ENCODE data around the gene DDX47. TPM values are rescaled to one million over a fixed set of nuclear protein-coding genes. Genes with fewer than 3 reads are reported as not detected.

The DDX47 gene
- 39.4 and 46.9 TPM in 2 replicates for total RNA-seq (2014; rRNA removed; shearing (Covaris generic))

DNA sequence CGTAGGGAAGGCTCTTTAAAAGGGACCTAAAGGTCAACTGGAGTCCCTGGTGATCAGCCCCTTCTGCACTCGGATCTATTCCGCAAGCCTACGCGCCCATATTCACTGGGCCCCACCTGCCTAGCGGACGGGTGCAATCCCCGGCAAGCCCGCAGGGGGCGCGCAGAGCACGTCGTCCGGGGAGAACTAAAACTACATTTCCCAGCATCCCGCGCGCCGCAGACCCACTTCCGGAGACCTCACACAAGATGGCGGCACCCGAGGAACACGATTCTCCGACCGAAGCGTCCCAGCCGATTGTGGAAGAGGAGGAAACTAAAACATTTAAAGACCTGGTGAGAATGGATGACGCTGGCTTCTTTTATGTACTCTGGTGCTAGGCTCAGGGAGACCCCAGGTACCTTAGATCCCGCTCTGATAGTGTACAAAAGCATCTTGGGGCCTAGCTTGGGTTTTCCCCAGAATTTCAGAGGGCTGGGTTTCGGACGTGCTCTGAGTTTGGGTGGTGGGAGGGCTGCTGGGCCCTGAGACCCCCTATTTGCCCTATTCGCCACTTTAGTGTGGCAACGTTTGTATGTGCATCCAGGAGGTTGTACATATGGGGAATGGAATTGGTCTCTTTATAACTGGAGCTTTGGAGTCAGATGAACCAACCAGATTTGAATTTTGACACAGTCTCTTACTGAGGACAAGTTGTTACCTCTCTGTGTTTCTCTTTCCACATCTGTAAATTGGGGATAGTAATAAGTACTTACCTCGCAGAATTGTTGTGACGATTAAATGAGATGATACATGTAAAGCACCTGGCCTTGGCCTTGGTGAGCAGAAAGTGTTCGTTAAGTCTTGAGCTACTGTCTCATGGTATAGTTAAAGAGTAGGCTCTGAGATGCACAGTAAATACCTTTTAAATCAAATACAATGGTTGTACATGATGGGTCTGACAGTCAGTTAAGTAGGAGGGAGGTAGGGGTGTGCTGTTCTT lies at the start of gene DDX47:
Gene DDX47 (plus strand): TSS at position 227 of the 982 bp plus-strand sequence. CDS start 22 bp downstream, at position 249.
- DNase-seq (ENCODE audit: low spot score), result peak; percentile 96

DNA sequence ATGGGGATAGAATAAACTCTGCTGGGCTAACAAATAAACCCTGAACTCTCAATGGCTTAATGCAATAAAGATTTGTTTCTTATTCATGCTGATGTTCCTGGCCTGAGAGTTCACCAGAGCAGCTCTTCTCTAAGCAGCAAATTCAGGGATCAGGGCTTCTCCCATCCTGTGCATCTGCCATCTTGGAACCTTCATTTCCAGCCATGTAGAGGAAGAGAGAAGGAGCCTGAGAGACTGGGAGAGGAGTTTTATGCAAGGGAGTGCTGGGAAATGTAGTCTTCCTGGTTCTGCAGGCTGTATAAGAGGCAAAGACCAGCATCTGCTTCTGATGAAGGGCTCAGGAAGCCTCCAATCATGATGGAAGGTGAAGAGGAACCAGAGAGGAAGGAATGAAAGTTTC lies 48.3 kb upstream of the DDX47 start:
- no peak for DNase-seq (ENCODE audit: low spot score)

DNA sequence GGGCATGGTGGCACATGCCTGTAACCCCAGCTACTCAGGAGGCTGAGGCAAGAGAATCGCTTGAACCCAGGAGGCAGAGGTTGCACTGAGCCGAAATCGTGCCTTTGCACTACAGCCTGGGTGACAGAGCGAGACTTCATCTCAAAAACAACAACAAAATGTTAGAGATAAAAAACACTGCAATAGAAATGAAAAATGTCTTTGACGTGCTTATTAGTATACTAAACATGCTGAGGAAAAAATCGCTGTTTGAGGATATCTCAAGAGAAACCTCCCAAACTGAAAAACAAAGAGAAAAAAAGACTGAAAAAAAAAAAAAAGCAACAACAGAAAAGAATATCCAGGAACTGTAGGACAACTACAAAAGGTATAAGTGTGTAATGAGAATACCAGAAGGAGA lies 42.9 kb upstream of the DDX47 start:
- no peak for DNase-seq (ENCODE audit: low spot score)

DNA sequence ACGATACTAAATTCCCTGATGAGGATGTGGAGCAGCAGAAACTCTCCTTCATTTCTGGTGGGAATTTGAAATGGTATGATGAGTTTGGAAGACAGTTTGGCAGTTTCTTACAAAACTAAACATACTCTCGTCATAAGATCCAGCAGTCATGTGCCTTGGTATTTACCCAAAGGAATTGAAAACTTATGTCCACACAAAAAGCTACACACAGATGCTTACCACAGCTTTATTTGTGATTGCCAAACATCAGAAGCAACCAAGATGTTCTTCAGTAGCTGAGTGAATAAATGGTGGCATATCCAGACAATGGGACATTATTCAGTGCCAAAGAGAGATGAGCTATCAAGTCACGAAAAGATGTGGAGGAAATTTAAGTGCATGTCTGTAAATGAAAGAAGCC lies 38.4 kb upstream of the DDX47 start:
- DNase-seq (ENCODE audit: low spot score), result no peak

DNA sequence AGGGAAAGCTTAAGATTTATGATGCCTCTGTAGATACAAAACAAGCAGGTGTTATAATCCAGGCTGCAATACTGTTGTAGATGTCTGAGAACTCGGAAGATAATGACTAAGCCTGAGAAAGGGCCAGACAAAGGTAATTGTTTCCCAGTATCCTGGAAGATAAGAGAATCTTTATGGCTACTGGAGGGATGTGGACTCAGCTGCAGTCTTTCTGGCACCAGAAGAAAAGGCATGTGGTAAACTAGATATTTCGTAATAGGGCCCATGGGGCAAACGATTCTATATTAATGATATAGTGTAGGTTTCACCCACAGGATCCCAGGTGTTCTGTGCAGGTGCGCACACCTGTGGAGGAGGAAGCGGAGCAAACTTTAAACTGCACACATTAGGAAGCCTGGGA lies 36.9 kb upstream of the DDX47 start:
- peak; percentile 85 for DNase-seq (ENCODE audit: low spot score)

DNA sequence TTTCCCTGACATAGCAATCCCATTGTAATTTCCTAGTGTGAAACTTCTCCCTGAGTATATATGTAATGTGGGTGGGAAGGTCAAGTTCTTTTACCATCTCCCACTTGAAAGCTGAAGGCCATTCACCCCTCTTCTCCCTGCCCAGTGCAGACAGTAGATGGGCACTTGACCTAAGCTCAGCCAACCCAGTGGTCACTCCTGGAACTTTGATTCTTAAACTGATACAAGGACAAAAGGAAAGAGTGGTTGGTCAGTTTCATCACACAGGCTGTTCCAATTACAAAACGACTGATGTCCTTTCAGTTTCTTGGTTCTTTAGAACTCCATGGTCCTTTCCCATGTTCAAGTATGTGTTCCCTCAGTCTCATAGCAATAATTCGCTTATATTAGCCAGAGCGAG lies 36.1 kb upstream of the DDX47 start:
- DNase-seq (ENCODE audit: low spot score), result peak; percentile 23

DNA sequence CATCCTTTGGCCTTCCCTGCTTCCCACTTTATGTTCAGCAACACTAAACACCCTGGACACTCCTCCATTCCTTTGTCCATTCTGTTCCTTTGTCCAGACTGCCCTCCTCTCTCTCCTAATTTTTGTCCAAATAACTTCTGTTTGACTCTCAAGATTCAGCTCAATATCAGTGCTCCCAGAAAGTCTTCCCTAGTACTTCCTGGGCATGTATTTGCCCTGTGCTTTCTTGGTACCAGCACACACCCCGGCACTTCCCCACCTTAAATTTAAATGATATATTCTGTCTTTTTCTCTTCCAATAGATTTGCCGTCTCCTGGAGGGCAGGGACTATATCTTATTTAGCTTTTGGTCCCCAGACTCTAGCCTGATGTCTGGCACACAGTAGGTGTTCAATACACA lies 34.1 kb upstream of the DDX47 start:
- no peak for DNase-seq (ENCODE audit: low spot score)

DNA sequence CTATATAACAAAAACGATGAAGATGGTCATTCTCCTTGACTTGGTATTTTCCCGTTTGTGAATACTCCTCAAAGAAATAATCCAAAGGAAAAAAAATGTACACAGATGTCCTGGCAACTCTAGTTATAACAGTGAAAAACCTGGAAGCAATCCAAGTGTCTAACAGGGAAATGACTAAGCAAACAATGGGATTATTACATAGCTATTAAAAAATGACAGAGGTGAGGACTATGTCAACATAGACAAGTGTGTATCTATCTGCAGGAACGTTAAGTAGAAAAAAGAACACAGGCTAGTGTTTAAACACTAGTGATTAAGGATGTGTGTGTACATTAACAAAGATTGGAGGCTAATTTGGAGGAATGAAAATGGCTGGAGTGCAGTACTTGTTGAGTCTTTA lies 33.6 kb upstream of the DDX47 start:
- peak; percentile 92 for DNase-seq (ENCODE audit: low spot score)

DNA sequence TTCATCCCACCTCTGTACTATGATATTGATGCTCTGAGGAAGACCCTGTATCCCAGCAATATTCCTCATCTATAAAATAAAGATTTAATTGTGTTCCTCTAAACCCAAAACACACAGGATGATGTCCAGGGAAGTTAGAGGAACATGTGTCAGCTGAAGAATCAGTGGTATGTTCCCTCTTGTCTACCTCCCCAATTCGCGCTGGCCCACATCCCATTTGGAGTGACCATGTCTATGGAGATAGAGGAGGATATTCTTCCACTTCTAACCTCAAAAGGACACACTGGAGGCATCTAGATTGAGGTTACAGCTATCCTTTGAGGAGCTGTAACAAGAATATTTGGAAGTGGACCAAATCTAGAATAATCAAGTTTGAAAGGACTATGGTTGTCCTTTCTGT lies 29.0 kb upstream of the DDX47 start:
- DNase-seq (ENCODE audit: low spot score), result no peak

DNA sequence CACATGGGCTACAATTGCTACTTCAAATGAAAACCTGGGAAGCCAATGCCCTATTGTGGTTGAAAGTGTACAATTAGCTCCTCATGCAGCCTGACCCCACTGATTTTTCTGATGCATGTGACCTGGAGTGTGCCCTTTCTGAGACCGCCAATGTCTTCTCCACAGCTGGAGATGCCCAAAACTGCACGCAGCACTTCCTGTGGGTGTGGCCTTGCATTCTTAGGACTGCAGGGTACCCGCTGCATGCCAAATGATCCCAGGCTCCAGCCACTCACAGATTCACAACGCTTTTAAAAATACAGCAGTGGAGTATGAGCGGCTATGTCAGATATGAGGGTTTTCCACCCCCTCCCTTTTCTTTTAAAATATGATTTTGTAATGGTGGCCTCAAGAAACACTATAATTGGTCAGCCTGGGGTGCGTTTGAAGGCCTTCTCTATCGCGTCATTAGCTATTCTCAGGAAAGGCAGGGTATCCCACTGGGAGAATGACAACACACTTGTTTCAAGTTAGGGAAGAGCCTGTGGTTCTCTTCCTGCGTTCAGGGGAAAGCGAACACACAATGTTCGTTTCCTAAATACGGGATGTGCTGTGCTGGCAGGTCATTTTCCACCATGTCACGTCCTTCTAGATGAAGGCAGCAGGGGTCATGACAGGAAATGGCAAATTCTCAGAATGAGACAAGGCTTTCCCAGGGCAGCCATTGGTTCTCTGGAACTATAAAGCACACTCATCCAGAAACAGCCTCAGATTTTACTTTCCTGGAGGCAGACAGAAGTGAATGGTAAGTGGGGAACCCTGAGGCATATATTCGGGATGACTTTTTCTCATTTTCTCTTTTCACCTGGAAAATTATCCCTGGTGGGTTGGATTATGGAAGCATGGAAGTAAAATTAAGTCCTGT lies 28.0 kb upstream of the DDX47 start, which contains the start of gene APOLD1:
Gene APOLD1 (plus strand): TSS at position 749 of the 904 bp plus-strand sequence. CDS start 33 bp downstream, at position 782.
- DNase-seq (ENCODE audit: low spot score), result no peak

DNA sequence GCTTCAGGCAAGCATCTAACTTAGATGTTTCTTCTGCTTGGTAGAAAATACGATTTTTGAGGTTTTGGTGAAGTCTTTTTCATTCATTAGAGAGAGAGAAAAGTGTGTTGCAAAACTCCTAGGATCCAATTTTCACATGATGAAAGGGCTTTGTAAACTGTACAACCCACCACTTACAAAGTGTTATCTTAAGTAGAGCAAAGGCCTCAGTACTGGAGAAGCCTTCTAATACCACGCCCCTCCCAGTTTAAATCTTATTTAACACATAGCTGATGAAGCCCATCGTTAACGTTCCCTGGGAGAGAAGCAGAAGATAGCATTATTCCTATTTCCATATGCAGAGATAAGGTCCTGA lies 26.8 kb upstream of the DDX47 start:
- DNase-seq (ENCODE audit: low spot score), result no peak

DNA sequence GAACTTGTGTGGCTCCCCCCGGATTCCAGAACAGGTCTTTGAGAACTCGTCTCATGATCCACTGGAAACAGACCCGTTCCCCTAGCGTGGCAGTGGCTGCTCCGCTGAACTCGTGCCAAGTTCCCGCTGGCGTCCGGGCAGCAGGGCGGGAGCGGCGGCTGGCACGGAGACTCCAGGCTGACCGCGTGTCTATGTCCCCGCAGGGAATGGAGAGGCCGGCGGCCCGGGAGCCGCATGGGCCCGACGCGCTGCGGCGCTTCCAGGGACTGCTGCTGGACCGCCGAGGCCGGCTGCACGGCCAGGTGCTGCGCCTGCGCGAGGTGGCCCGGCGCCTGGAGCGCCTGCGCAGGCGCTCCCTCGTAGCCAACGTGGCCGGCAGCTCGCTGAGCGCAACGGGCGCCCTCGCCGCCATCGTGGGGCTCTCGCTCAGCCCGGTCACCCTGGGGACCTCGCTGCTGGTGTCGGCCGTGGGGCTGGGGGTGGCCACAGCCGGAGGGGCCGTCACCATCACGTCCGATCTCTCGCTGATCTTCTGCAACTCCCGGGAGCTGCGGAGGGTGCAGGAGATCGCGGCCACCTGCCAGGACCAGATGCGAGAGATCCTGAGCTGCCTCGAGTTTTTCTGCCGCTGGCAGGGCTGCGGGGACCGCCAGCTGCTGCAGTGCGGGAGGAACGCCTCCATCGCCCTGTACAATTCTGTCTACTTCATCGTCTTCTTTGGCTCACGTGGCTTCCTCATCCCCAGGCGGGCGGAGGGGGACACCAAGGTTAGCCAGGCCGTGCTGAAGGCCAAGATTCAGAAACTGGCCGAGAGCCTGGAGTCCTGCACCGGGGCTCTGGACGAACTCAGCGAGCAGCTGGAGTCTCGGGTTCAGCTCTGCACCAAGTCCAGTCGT lies 26.2 kb upstream of the DDX47 start:
- peak; percentile 85 for DNase-seq (ENCODE audit: low spot score)

DNA sequence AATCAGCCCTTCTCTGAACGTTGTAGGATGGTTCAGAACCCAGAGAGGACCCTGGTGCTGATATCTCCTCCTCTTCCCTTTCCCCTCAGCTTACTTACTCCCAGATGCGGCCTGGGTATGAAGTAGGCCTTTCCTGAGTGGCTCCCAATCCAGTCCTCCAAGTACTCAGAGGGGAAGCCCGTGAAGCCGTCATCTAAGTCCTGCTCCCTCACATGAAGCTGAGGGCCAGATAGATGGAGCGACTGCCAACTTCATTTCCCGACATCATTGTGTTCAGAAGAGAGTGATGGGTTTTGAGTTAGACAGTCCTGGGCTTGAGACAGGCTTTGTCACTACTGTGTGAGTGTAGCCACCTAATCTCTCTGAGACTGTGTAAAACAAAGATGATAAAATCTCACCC lies 25.0 kb upstream of the DDX47 start:
- no peak for DNase-seq (ENCODE audit: low spot score)

DNA sequence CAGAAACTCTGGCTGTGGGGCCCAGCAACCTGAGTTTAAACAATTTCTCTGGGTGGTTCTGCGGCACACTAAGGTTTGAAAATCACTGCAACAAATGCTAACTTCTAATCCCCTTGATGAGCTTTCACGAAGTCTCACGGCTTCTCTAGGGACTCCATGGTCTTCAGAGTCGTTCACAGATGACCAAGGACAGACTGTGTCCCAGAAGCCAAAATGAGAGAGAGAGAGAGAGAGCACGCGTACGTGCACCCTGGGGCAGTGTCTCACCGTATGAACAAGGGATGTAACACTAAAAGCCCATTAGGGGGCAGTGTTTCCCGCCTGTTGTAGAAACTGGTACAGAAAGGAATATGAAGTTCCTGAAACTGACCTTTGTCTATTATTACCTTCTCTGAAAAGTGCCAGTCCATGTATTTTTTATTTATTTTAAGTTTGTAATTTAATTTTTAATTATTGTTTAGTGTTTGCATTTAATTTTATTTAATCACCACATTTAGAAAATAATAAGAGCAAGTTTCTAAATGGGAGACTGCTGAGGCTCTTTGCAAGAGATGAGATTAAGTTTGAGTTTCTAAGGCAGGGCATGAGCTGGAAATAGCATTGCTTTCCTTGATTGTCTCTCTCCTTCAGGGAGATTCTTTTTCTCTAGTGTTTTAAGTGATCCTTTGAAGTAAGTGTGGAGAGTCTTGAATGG lies 24.3 kb upstream of the DDX47 start:
- peak; percentile 98 for DNase-seq (ENCODE audit: low spot score)

DNA sequence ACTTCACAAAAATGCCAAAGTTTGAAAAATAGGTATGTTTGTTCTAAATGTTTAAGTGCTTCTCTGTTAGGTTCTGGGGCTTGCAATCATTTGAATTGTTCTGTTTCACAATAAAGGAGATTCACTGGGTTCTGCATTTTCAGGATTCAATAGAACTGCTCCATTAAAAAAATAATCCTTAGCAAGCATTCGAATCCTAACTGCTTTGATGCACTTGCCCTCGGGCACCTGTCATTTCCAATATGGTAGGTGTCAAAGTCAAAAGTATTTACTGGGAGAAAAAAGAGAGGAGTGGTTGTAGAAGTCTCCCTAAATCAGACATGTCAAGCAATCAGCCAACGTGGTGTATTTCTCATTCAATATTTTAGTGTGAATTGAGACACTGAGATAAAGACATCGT lies 22.2 kb upstream of the DDX47 start:
- DNase-seq (ENCODE audit: low spot score), result no peak

DNA sequence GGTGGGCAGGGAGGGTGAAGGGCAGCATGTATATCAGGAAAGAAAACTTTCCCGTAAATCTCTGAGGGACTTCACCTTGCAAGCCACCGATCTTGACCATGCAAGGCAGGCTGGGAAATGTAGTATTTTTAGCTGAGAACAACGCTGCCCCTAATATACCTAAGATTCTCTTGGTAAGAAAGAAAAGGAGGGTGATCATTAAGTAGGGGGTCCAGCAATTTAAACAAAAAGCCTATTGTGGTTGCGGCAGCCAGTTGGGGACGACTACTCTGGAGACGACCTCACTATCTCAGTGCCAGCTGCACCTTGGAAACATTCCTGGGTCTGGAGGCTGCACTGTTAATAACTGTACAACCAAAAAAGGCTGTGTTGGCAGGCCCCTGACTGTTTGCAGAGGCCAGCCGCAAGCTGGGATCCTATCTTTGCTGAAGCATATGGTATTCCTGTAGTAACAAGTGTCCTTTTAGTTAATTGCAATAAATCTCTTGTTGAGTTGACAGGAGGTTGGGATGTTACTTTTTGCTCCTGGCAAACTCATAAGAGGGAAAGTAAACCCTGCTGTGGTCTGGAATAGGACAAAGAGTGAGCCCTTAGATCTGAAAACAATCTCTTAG lies 21.3 kb upstream of the DDX47 start:
- DNase-seq (ENCODE audit: low spot score), result peak; percentile 30

DNA sequence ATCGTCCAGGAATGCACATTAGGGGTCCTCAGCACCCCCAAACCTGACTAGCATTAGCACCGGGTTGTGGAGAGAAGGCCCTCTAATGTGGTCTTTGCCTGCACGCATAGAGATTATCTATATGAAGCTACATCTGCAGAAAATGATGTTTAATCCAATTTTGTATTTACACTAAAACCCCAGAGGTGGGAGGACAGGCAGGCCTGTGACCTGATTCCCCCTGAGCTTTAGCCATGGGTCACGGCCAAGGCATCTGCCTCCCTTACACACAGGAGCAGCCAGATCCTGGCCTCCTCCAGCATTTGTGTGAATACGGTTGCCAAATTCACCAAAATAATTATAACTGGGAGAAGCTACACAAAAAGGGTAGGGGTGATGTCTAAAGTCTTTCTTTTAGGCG lies 20.7 kb upstream of the DDX47 start:
- DNase-seq (ENCODE audit: low spot score), result no peak

DNA sequence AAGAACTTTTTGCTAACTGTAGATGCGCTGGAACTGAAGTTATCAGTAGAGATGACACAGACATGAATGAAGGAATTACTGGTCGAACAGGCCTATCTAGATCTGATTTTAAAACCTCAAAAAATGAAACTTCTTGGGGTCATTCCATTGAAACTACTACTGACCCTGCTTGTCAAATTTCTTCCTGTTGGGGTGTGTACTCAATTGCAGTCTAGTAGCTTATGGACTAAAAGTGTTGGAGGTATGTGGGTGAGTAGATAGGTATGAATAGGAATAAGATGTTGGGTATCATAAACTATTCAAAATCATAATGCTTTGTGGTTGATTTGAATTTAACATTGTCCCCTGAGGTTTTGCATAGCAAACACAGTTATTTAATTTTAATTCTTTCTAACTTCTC lies 18.5 kb upstream of the DDX47 start:
- no peak for DNase-seq (ENCODE audit: low spot score)

DNA sequence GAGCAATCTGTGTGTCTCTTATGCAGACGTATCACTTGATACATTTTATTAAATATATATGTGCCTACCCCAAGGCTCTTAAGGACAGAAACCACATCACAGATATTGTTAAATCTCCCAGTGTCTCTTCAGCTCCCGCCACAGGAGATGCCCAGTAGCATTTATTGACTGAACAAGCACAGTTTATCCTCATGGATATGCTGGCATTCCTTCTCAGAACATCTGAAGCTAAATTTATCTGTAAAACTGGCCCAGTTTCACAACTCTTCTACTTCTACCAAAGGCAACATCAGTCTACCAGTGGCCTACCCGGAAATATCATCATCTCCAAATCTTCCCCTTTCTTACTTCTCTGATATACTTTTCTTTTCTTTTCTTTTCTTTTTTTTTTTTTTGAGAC lies 17.0 kb upstream of the DDX47 start:
- DNase-seq (ENCODE audit: low spot score), result no peak
